GM10248 (cell line): ENCODE data around the gene TPK1.

Experiments used
- CTCF ChIA-PET: fragments of 300-600 bp; sonication (Branson Sonifier 250); formaldehyde crosslinking; extraction: SDS; loops from one replicate; lab custom pipeline; 2021; ENCODE audit warnings: antibody characterized with exemption; lab: Yijun Ruan, JAX
- POLR2A ChIA-PET: fragments of 350-650 bp; sonication (Branson Sonifier 250); formaldehyde crosslinking; extraction: SDS; loops from one replicate; lab custom pipeline; 2020; ENCODE audit warnings: antibody characterized with exemption; lab: Yijun Ruan, JAX
- DNase-seq: peaks from one replicate; pipeline ENCODE4 v3.0.0; 2012; ENCODE audit errors: extremely low spot score
- CTCF ChIP-seq: IDR thresholded peaks from 2 replicates; pipeline ENCODE4 v1.5.1; 2012; ENCODE audit warnings: mild to moderate bottlenecking, low read depth; ENCODE audit errors: extremely low read depth, missing control alignments, control extremely low read depth

Gene TPK1

DNA sequence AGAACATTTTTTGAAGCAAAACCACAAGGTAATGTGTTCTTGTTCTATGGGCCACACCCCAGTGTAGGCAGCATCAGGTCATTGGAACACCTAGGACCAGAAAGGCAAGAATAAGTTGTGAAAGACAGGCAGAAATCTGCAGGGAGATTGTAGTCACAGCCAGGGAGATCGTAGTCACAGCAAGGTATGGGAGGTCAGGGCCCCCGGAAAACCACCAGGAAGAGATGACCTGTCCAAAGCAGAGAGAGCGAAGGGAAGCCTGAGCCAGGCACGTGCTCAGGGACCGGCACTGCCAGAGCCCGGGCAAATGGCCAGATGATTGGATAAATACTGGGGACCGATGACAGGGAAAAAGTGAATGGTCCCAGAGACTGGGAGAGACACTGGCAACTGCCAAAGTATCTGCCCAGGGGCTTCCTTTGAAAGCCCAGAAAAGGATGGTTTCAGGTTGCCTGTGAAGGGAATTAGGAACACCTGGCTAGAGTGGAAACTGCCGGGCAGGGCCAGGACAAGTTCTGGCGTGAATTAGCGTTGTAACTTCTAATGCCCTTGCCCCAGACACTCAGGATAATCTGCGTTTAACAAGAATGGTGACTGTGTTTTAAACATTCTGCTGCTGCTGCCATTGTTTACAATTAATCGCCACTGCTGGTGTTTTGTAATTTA lies 428.5 kb downstream of the TPK1 start:
- POLR2A ChIA-PET = no interaction called here
- CTCF ChIA-PET = no interaction called here
- DNase-seq = no peak
- TF ChIP-seq CTCF = no peak

- no peak for DNase-seq
- CTCF ChIA-PET = interaction anchor here (1.2 kb wide), 1 partner anchor 13 kb away, joined by 4 read pairs; no protein-coding TSS in a partner anchor
- no peak for TF ChIP-seq CTCF
These were observed 430.9 kb downstream of the TPK1 start for GRCh38 chr7:144404946-144405345.

GRCh38 chr7:144403649-144404061 lies 432.2 kb downstream of the TPK1 start, which contains the start of gene NOBOX:
Gene NOBOX, minus strand, starts transcription at chr7:144403693.
- CTCF ChIA-PET = no interaction called here
- no peak for DNase-seq
- POLR2A ChIA-PET = no interaction called here
- no peak for TF ChIP-seq CTCF

More at GRCh38 chr7:144404946-144405345, 430.9 kb downstream of the TPK1 start:
- POLR2A ChIA-PET = interaction anchor here (0.5 kb wide), 1 partner anchor 52 kb away, joined by 3 read pairs; no protein-coding TSS in a partner anchor

- no peak for DNase-seq
- ChIA-PET POLR2A (no interaction called here), CTCF (interaction anchor here (1.5 to 1.9 kb wide), 2 partner anchors 10 to 12 kb away, joined by 7 to 9 read pairs; no protein-coding TSS in a partner anchor)
- no peak for TF ChIP-seq CTCF
These were observed 432.8 kb downstream of the TPK1 start for GRCh38 chr7:144403102-144403501.
